GM21619 (cell line): ENCODE data around the gene PCGF2.

Source experiments
- ATAC-seq: cut with Tn5 transposase; IDR thresholded peaks from one replicate; pipeline ENCODE4 v1.9.1; 2021; ENCODE audit not compliant: unreplicated experiment

Gene PCGF2

DNA sequence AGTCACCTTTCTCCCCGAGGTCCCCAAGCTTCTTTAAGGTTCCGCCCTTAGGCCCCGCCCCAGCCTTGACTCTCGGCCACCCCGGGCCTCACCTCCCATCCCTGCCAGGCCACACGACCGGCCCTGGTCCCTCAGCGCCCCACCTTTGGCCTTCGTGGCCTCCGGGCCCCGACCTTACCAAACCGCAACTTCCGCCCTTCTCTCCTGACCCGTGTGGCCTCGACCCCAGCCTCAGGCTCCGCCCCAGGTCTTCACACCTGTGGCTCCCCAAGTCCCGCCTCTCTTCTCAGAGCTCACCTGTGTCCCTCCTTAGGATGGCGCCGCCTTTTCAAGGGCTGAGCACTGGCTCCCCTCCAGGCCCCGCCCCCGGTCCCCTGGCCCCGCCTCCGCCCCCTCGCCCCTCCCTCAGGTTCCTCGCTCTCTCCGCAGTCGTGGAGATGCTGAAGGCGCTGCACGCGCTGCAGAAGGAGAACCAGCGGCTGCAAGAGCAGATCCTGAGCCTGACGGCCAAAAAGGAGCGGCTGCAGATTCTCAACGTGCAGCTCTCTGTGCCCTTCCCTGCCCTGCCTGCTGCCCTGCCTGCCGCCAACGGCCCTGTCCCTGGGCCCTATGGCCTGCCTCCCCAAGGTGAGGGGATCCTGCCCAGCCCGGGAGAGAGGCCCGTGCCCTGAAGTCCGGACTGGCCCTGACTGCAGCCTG lies 28.0 kb downstream of the PCGF2 start:
- ATAC-seq: no peak

GRCh38 chr17:38719289-38719942 lies 28.7 kb downstream of the PCGF2 start:
- no peak for ATAC-seq

GRCh38 chr17:38717139-38717745 lies 30.9 kb downstream of the PCGF2 start:
- no peak for ATAC-seq

GRCh38 chr17:38716368-38717005 lies 31.6 kb downstream of the PCGF2 start:
- no peak for ATAC-seq

GRCh38 chr17:38715216-38715943 lies 32.8 kb downstream of the PCGF2 start:
- no peak for ATAC-seq

- ATAC-seq: no peak
These were observed 34.6 kb downstream of the PCGF2 start for GRCh38 chr17:38713456-38714075.

GRCh38 chr17:38712593-38712992 lies 35.5 kb downstream of the PCGF2 start:
- ATAC-seq: no peak

DNA sequence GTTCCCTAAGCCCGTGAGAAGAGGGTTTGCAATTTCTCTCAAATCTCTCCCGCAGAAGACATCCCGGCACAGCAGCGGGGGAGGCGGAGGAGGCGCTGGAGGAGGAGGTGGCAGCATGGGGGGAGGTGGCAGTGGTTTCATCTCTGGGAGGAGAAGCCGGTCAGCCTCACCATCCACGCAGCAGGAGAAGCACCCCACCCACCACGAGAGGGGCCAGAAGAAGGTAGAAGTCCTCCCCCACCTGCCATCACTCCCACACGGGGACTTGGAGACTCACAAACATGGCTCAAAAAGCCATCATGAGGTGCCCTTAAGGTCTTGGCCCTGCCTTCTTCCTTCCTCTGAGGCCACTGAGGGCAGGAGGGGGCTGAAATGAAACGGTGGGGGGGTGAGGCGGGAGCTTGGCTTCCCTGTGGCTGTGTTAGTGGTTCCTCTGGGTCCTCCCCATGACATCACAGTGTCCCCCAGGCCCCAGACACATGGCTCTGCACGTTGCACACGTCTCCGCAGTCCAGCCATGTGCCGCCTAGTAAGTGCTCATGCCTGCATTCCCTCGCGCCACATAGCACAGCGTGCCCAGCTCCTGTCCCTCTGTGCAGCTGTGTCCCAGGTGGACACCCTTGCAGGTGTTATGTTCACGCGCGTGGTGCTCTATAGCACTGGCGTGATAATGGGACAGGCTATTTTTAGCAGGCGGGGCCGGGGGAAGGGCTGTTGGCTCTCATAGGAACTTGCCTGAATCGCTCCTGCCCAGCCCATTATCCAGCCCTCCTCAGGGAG lies 36.2 kb downstream of the PCGF2 start:
- ATAC-seq: no peak

- ATAC-seq: no peak
These were observed 37.2 kb downstream of the PCGF2 start for GRCh38 chr17:38710985-38711384.

DNA sequence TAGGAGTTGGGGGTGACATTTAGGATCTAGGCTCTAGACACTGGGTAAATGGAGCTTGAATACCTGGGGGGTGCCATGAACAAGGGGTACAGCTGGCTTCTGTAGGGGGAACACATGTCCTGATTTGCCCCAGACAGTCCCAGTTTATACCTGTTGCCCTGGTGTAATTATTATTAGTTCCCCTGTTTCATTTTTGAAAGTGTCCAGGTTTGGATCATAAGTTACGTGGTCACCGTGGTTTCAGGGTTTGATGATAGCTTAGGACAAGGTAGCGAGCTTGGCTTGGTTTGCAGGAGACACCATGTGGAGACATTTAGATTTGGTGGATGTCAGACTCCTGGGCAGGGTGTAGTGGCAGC lies 37.6 kb downstream of the PCGF2 start:
- no peak for ATAC-seq

- ATAC-seq: no peak
These were observed 38.1 kb downstream of the PCGF2 start for GRCh38 chr17:38709864-38710603.

DNA sequence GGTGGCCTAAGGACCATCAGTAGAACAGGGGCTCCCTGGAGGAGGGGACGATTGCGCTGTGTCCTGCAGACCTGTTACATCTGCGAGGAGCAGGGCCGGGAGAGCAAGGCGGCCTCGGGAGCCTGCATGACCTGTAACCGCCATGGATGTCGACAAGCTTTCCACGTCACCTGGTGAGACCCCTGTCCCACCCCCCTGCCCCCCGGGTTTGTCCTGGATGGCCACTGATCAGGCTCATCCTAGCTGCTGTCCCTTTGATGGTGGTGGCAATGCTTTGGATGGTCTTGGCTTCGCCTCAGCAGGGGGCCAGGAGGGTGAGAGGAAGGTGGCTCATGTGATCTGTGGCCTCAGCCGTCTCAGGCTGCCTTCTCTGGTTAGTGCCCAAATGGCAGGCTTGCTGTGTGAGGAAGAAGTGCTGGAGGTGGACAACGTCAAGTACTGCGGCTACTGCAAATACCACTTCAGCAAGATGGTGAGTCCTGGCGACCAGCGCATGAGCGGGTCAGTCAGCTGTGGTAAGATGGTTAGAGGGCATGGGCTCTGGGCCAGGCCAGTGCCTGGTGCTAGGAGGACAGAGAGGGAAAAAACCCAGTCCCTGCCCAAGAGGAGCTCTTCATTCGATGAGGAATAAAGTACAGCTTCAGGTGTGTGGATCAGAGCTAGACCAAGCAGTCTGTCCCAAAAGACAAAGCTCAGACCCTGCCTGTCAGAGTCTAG lies 38.9 kb downstream of the PCGF2 start:
- ATAC-seq: no peak

DNA sequence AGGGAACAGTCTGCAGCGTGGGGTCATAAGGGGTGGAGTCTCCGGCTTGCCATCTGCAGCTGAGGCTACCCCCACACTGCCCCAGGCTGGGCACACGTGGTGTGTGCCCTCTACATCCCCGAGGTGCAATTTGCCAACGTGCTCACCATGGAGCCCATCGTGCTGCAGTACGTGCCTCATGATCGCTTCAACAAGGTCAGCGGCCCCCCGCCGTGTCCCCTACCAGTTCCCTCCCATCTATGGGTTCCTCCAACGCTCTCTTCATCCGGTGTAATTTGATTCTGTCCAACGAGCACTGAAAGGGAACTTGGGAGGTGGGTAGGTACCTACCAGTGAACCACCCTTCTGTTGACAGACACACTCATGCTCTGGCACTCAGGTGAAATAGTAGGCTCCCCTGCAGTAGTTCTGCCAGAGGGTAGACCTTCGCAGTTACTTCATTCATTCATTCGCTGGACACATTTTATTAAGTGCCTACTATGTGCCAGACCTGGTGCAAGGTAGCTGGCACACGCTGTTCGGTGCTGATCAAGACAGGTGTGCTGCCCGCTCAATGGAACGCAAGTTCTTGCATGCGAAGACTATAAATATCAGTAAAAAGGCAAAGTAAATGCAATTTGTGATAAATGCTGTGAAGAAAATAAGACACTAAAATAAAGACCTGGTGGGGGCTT lies 40.3 kb downstream of the PCGF2 start:
- ATAC-seq: no peak

- no peak for ATAC-seq
These were observed 41.5 kb downstream of the PCGF2 start for GRCh38 chr17:38706505-38707216.

- no peak for ATAC-seq
These were observed 42.2 kb downstream of the PCGF2 start for GRCh38 chr17:38705803-38706504.

DNA sequence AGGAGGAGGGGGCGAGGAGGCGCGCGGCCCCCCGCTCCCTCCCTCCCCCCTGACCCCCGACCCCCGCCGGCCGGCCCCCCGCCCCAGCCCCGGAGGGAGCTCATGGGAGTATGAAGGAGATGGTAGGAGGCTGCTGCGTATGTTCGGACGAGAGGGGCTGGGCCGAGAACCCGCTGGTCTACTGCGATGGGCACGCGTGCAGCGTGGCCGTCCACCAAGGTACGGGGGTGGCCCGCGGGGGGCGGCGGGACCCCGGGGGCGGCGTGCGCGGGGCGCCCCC lies 42.7 kb downstream of the PCGF2 start:
- ATAC-seq: no peak
